SK-N-SH (cell line): ENCODE results near the gene RAB24. TPM values are rescaled to one million over a fixed set of nuclear protein-coding genes. Genes with fewer than 3 reads are reported as not detected.
"Not testable (repeated sequence)": the region's sequence is repeated elsewhere in the genome, so short reads cannot be mapped to it uniquely, and the experiment has no call there.

Experiments used
- CTCF ChIA-PET: fragments of 300-600, 350-600 bp; formaldehyde crosslinking; extraction: SDS; loops from one replicate; lab custom pipeline; 2021; lab: Yijun Ruan, JAX
- POLR2A ChIA-PET: fragments of 350-600 bp; sonication (Branson Sonifier 250); formaldehyde crosslinking; extraction: SDS; loops from one replicate; lab custom pipeline; 2020; ENCODE audit warnings: antibody characterized with exemption, inconsistent platforms; lab: Yijun Ruan, JAX
- DNase-seq: peaks from one replicate; pipeline ENCODE4 v3.0.0; 2012
- H2AFZ ChIP-seq: fragments of 200-600 bp; sonication (generic); 2 replicates; pipeline ENCODE4 v1.8.1; 2016; ENCODE audit warnings: antibody characterized with exemption, mild to moderate bottlenecking, low read depth
- H3F3A ChIP-seq: fragments of 200-600 bp; sonication (generic); replicated peaks from 2 replicates; pipeline ENCODE3; 2016; ENCODE audit warnings: antibody characterized with exemption, mild to moderate bottlenecking; ENCODE audit not compliant: insufficient read depth
- H3K27ac ChIP-seq, 2 experiments: fragments of 200-500 bp in 1 of 2; fragments of 200-600 bp in 1 of 2; sonication (Bioruptor generic) in 1 of 2; sonication (generic), shearing (Covaris generic) in 1 of 2; 2 replicates each; pipeline versions ENCODE4 v1.5.1 to v1.6.1; 2014 to 2016; ENCODE audit warnings: low read depth in 2 of 2, inconsistent platforms in 1 of 2, low read length in 1 of 2, mild to moderate bottlenecking in 1 of 2, mixed read lengths in 1 of 2
- H3K27me3 ChIP-seq: fragments of 200-600 bp; sonication (generic), shearing (Covaris generic); 2 replicates; pipeline ENCODE4 v1.6.1; 2016; ENCODE audit warnings: mixed run types; ENCODE audit not compliant: insufficient read depth
- H3K36me3 ChIP-seq, 2 experiments: fragments of 200-500 bp in 1 of 2; fragments of 200-600 bp in 1 of 2; sonication (Bioruptor generic) in 1 of 2; sonication (generic) in 1 of 2; replicated peaks in 1 of 2; 2 replicates each; pipeline versions ENCODE3 to v1.5.1; 2014 to 2016; ENCODE audit warnings: low read length in 1 of 2, mild to moderate bottlenecking in 1 of 2; ENCODE audit not compliant: insufficient read depth in 2 of 2, control insufficient read depth in 1 of 2
- H3K4me1 ChIP-seq, 2 experiments: fragments of 200-500 bp in 1 of 2; fragments of 200-600 bp in 1 of 2; sonication (Bioruptor generic) in 1 of 2; sonication (generic), shearing (Covaris generic) in 1 of 2; 2 replicates each; pipeline versions ENCODE4 v1.5.1 to v1.6.1; 2014 to 2016; ENCODE audit warnings: low read depth in 1 of 2, low read length in 1 of 2, mixed run types in 1 of 2; ENCODE audit not compliant: insufficient read depth in 2 of 2, control insufficient read depth in 1 of 2
- H3K4me2 ChIP-seq: fragments of 200-600 bp; sonication (generic), shearing (Covaris generic); 2 replicates; pipeline ENCODE4 v1.6.1; 2017; ENCODE audit warnings: mixed run types
- H3K4me3 ChIP-seq, 2 experiments: fragments of 200-500 bp in 1 of 2; fragments of 200-600 bp in 1 of 2; sonication (Bioruptor generic) in 1 of 2; sonication (generic), shearing (Covaris generic) in 1 of 2; 2 replicates each; pipeline versions ENCODE4 v1.5.1 to v1.8.1; 2014 to 2016; ENCODE audit warnings: low read depth in 2 of 2, inconsistent platforms in 1 of 2, low read length in 1 of 2, mild to moderate bottlenecking in 1 of 2, mixed read lengths in 1 of 2, moderate library complexity in 1 of 2
- H3K79me2 ChIP-seq: fragments of 200-600 bp; sonication (generic); 2 replicates; pipeline ENCODE4 v1.8.1; 2017; ENCODE audit warnings: mild to moderate bottlenecking; ENCODE audit not compliant: insufficient read depth
- H3K9ac ChIP-seq: fragments of 200-600 bp; sonication (generic); 2 replicates; pipeline ENCODE4 v1.6.1; 2017; ENCODE audit warnings: mixed run types
- H3K9me2 ChIP-seq: fragments of 200-600 bp; sonication (generic); 2 replicates; pipeline ENCODE4 v1.6.1; 2017; ENCODE audit warnings: mixed run types
- H3K9me3 ChIP-seq: fragments of 200-600 bp; sonication (generic); 2 replicates; pipeline ENCODE4 v1.6.1; 2017; ENCODE audit warnings: mixed run types, mild to moderate bottlenecking, moderate library complexity
- H4K20me1 ChIP-seq: fragments of 200-600 bp; sonication (generic); 2 replicates; pipeline ENCODE4 v1.6.1; 2017; ENCODE audit warnings: mild to moderate bottlenecking, mixed run types; ENCODE audit not compliant: insufficient read depth
- GABPA ChIP-seq: IDR thresholded peaks from 2 replicates; pipeline ENCODE4 v1.4.0; 2012; ENCODE audit warnings: low read depth, mild to moderate bottlenecking
- MEF2A ChIP-seq: IDR thresholded peaks from 2 replicates; pipeline ENCODE4 v1.4.0; 2012; ENCODE audit warnings: low read depth, borderline replicate concordance
- NFIC ChIP-seq: IDR thresholded peaks from 2 replicates; pipeline ENCODE4 v1.4.0; 2012; ENCODE audit warnings: borderline replicate concordance
- REST ChIP-seq: IDR thresholded peaks from 2 replicates; pipeline ENCODE4 v1.6.1; 2012; ENCODE audit warnings: mild to moderate bottlenecking, low read depth, low read length, moderate library complexity
- RXRA ChIP-seq: IDR thresholded peaks from 2 replicates; pipeline ENCODE4 v1.4.0; 2012; ENCODE audit warnings: low read depth, mild to moderate bottlenecking, borderline replicate concordance
- TCF12 ChIP-seq: IDR thresholded peaks from 2 replicates; pipeline ENCODE4 v1.4.0; 2012
- TEAD4 ChIP-seq: IDR thresholded peaks from 2 replicates; pipeline ENCODE4 v1.4.0; 2012; ENCODE audit warnings: mild to moderate bottlenecking, borderline replicate concordance; ENCODE audit not compliant: insufficient read depth
- YY1 ChIP-seq: IDR thresholded peaks from 2 replicates; pipeline ENCODE4 v1.4.0; 2012; ENCODE audit warnings: low read depth, mild to moderate bottlenecking
- WGBS: methylation state at CpG from one replicate; pipeline ENCODE4 v1.1.6; 2017; ENCODE audit warnings: low lambda C conversion rate; 5-methylcytosine and 5-hydroxymethylcytosine counted together
- polyA plus RNA-seq, 3 experiments: library from polyadenylated mRNA; depleted of rRNA; stranded (reverse); fragments of >200 nt; gene quantifications; 2 replicates each; pipeline ENCODE4 v1.2.3, GENCODE V29; 2012
- TF ChIP-seq, protein P1 (sequence below): fragments of 150-350 bp; IDR thresholded peaks from 2 replicates; pipeline ENCODE4 v1.6.1; 2016; ENCODE audit warnings: mild to moderate bottlenecking, low read depth, low read length
- TF ChIP-seq, protein P2 (sequence below): IDR thresholded peaks from 2 replicates; pipeline ENCODE4 v1.4.0; 2012; ENCODE audit warnings: low read depth, borderline replicate concordance

RAB24 gene
- polyA plus RNA-seq, 1 of the 3 experiments (the other 2 are of a cell fraction): 101 TPM

DNA sequence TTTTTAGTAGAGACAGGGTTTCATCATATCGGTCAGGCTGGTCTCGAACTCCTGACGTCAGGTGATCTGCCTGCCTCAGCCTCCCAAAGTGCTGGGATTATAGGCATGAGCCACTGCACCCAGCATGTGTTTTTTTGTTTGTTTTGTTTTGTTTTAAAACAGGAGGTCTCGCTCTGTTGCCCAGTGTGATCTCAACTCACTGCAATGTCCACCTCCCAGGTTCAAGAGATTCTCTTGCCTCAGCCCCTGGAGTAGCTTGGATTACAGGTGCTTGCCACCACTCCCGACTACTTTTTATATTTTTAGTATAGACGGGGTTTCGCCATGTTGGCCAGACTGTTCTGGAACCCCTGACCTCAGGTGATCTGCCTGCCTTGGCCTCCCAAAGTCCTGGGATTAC is 44.8 kb downstream of the RAB24 start:
- H3K36me3 ChIP-seq: peaks cover 29 to 61% of the 10 kb centered on the region in 2 experiments
- H3K4me1 ChIP-seq, H3F3A ChIP-seq, H3K9me2 ChIP-seq, POLR2A ChIA-PET, H4K20me1 ChIP-seq, H3K4me3 ChIP-seq, H3K79me2 ChIP-seq, DNase-seq, H3K4me2 ChIP-seq, H2AFZ ChIP-seq, H3K9me3 ChIP-seq, H3K27ac ChIP-seq, H3K27me3 ChIP-seq, H3K9ac ChIP-seq: not testable (repeated sequence)
- WGBS: 98% methylated on average over 7 of the region's 7 CpGs
- CTCF ChIA-PET: interaction anchor here (0.7 to 0.8 kb wide), 2 partner anchors 10 to 33 kb away, joined by 3 to 4 read pairs; no protein-coding TSS in a partner anchor

- H3K36me3 ChIP-seq: peaks cover 36 to 54% of the 10 kb centered on the region in 2 experiments
- no peak for DNase-seq
- no peaks in the 10 kb centered on the region for H3K27me3 ChIP-seq
Measured at GRCh38 chr5:177256296-177256695, 47.2 kb downstream of the RAB24 start.

More at GRCh38 chr5:177256296-177256695, 47.2 kb downstream of the RAB24 start:
- TF ChIP-seq, protein P1, sequence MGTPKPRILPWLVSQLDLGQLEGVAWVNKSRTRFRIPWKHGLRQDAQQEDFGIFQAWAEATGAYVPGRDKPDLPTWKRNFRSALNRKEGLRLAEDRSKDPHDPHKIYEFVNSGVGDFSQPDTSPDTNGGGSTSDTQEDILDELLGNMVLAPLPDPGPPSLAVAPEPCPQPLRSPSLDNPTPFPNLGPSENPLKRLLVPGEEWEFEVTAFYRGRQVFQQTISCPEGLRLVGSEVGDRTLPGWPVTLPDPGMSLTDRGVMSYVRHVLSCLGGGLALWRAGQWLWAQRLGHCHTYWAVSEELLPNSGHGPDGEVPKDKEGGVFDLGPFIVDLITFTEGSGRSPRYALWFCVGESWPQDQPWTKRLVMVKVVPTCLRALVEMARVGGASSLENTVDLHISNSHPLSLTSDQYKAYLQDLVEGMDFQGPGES: no peak
- TF ChIP-seq, protein P2, sequence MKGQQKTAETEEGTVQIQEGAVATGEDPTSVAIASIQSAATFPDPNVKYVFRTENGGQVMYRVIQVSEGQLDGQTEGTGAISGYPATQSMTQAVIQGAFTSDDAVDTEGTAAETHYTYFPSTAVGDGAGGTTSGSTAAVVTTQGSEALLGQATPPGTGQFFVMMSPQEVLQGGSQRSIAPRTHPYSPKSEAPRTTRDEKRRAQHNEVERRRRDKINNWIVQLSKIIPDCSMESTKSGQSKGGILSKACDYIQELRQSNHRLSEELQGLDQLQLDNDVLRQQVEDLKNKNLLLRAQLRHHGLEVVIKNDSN: no peak
- TF ChIP-seq REST: no peak
- TF ChIP-seq MEF2A: no peak
- no peak for TF ChIP-seq NFIC
- no peak for TF ChIP-seq GABPA
- no peak for TF ChIP-seq YY1
- TF ChIP-seq TCF12: no peak
- no peak for TF ChIP-seq RXRA
- TF ChIP-seq TEAD4: no peak
- no peaks in the 10 kb centered on the region for H3K9me3 ChIP-seq
- no peaks in the 10 kb centered on the region for H4K20me1 ChIP-seq
- no peaks in the 10 kb centered on the region for H3F3A ChIP-seq
- WGBS: 65% methylated on average over 5 of the region's 5 CpGs
- no peaks in the 10 kb centered on the region for H3K79me2 ChIP-seq
- no peaks in the 10 kb centered on the region for H3K4me1 ChIP-seq
- no peak overlapping the region for H3K9ac ChIP-seq
- H3K4me2 ChIP-seq: no peak overlapping the region
- no peaks in the 10 kb centered on the region for H3K9me2 ChIP-seq
- CTCF ChIA-PET: no interaction called here
- H3K27ac ChIP-seq: no peak overlapping the region
- H3K4me3 ChIP-seq: no peak overlapping the region
- POLR2A ChIA-PET: interaction anchor here (0.6 to 0.7 kb wide), 2 partner anchors 29 to 144 kb away, joined by 3 to 4 read pairs; no protein-coding TSS in a partner anchor
- no peak overlapping the region for H2AFZ ChIP-seq
